GM19438 (cell line): ENCODE data around the gene OR2A42.
"Not testable (repeated sequence)": the region's sequence is repeated elsewhere in the genome, so short reads cannot be mapped to it uniquely, and the experiment has no call there.

Experiments used
- ATAC-seq: cut with Tn5 transposase; IDR thresholded peaks from one replicate; pipeline ENCODE4 v1.9.1; 2021; ENCODE audit warnings: low read depth; ENCODE audit not compliant: unreplicated experiment

OR2A42 gene

GRCh38 chr7:144226866-144227265 is 12.5 kb downstream of the OR2A42 start:
- ATAC-seq: not testable (repeated sequence)

- not testable (repeated sequence) for ATAC-seq
Measured at GRCh38 chr7:144223675-144224074, 15.7 kb downstream of the OR2A42 start.

- ATAC-seq: not testable (repeated sequence)
Measured at GRCh38 chr7:144220531-144220930, 18.9 kb downstream of the OR2A42 start.

GRCh38 chr7:144219149-144219548 is 20.3 kb downstream of the OR2A42 start:
- ATAC-seq: peak; percentile 50

- ATAC-seq: not testable (repeated sequence)
Measured at GRCh38 chr7:144218581-144218980, 20.8 kb downstream of the OR2A42 start.

- not testable (repeated sequence) for ATAC-seq
Measured at GRCh38 chr7:144217200-144217599, 22.2 kb downstream of the OR2A42 start.

GRCh38 chr7:144205306-144205705 is 34.1 kb downstream of the OR2A42 start:
- ATAC-seq: not testable (repeated sequence)

GRCh38 chr7:144203086-144203485 is 36.3 kb downstream of the OR2A42 start:
- not testable (repeated sequence) for ATAC-seq

GRCh38 chr7:144201978-144202377 is 37.4 kb downstream of the OR2A42 start:
- not testable (repeated sequence) for ATAC-seq

GRCh38 chr7:144198934-144199333 is 40.5 kb downstream of the OR2A42 start:
- not testable (repeated sequence) for ATAC-seq

GRCh38 chr7:144195212-144195872 is 44.1 kb downstream of the OR2A42 start, which contains the start of gene ARHGEF35:
Gene ARHGEF35, minus strand, starts transcription at chr7:144195833. Its CDS starts 7,450 bp downstream, at chr7:144188383.
- peak; percentile 56 for ATAC-seq

- ATAC-seq: not testable (repeated sequence)
Measured at GRCh38 chr7:144194453-144194852, 45.0 kb downstream of the OR2A42 start.

GRCh38 chr7:144193782-144194181 is 45.6 kb downstream of the OR2A42 start:
- ATAC-seq: not testable (repeated sequence)

- not testable (repeated sequence) for ATAC-seq
Measured at GRCh38 chr7:144188578-144189171, 50.7 kb downstream of the OR2A42 start.

- ATAC-seq: not testable (repeated sequence)
Measured at GRCh38 chr7:144187848-144188247, 51.6 kb downstream of the OR2A42 start.

GRCh38 chr7:144183166-144183565 is 56.2 kb downstream of the OR2A42 start, which contains the start of gene CTAGE4:
Gene CTAGE4, plus strand, starts transcription at chr7:144183466. Its CDS starts 38 bp downstream, at chr7:144183504.
- not testable (repeated sequence) for ATAC-seq

- not testable (repeated sequence) for ATAC-seq
Measured at GRCh38 chr7:144179165-144179479, 60.3 kb downstream of the OR2A42 start.

GRCh38 chr7:144178380-144179164 is 60.8 kb downstream of the OR2A42 start:
- ATAC-seq: peak; percentile 86
